ENCODE data around the gene TGFB3.

TGFB3 gene

DNA sequence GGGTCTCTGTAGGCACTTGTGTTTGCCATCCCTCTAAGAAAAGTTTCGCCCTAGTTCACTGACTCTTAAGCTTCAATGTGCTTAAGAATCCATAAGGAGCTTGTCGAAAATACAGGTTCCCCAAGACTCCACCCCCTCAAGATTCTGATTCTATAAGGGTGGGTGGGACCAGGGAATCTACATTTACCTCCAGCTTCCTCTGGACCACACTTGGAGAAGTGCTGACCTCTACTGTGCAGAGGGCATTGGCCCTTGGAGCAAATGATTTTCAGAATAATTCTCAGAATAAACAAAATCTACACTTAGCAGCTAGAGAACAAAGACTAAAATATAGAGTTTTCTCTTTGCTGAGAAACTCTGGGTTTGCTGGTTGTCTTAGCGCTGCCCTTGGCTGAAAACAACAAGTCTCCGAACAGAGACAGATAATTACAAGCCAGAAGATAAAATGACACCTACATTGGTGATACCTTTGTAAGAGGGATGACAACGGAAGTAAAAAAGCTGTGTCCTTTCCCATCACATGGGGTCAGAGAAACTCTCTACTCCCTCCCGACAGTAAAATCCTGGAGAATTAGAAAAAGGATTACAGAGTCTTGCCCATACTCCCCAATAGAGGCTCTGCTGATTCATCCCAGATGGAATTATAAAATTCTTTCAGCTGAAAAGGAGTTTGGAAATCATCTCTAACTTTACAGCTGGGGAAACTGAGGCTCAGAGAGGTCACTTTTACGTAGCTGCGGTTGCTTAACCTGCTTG, 4.8 kb downstream of the TGFB3 start:
- Histone ChIP-seq H3K9me3 (ENCODE audit: insufficient read depth, low read depth, low read length) (no peaks in the 10 kb centered on the region), H3K4me1 (ENCODE audit: insufficient read depth, low read length) (peaks cover 20% of the 10 kb centered on the region), H3K27me3 (ENCODE audit: insufficient read depth, low read length) (0 out of 2 replicates have a peak, but pooled peaks cover 3% of the 10 kb centered on the region), H3K27ac (ENCODE audit: low read depth, low read length) (no peak overlapping the region), H3K4me3 (ENCODE audit: low read length) (no peak overlapping the region), H3K36me3 (ENCODE audit: insufficient read depth, low read length) (no peaks in the 10 kb centered on the region), H3K9ac (ENCODE audit: low read depth, low read length) (no peak overlapping the region)
- 77% methylated on average over 7 of the region's 8 CpGs for WGBS

DNA sequence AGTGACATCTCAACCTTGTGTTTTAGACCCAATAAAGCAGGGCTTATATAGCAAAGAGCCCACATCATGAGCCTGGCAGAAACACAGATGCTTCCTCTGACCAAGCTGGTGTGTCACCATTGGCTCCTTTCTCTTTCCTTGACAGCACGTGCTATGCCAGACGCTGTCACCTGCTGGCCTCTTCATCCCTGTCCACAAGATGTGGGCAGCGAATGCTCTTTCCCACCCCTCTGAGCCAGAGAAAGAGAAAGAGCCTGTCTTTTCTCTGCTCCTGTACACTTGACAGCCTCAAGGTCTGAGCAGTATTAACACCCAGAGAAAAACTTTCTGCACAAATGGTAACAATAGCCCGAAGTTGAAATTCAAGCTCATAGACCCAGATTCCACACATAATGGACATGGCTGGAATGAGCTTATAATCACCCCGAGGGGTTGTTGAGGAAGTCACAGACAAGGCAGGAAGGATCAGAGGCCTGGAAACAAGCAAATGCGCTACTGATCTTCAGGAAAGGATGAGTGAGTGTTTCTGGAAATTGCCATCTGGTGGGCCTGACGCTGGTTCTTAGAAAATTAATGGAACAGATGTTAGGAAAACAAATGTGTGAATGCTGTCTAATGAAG, 8.9 kb downstream of the TGFB3 start:
- Histone ChIP-seq H3K4me3 (ENCODE audit: low read length) (no peak overlapping the region), H3K36me3 (ENCODE audit: insufficient read depth, low read length) (no peaks in the 10 kb centered on the region), H3K27me3 (ENCODE audit: insufficient read depth, low read length) (no peaks in the 10 kb centered on the region), H3K9ac (ENCODE audit: low read depth, low read length) (no peak overlapping the region), H3K9me3 (ENCODE audit: insufficient read depth, low read depth, low read length) (no peaks in the 10 kb centered on the region), H3K27ac (ENCODE audit: low read depth, low read length) (no peak overlapping the region), H3K4me1 (ENCODE audit: insufficient read depth, low read length) (peaks cover 11% of the 10 kb centered on the region; the same call in 1 of the 2 replicates)
- 65% methylated on average over 7 of the region's 7 CpGs for WGBS

DNA sequence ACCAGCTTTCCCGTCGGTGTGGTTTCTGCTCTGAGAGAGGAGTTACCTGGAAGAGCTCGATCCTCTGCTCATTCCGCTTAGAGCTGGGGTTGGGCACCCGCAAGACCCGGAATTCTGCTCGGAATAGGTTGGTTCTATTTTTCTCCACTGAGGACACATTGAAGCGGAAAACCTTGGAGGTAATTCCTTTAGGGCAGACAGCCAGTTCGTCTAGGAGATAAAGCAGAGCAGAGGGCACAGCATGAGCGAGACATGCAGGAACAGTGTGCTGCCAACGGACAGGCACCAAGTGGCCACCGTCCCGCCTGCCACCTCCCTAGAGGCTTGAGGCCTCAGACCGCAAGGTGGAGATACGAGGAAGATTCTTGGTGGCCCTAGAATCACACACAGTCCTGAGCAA, 10.3 kb downstream of the TGFB3 start:
- Histone ChIP-seq H3K9me3 (ENCODE audit: insufficient read depth, low read depth, low read length) (no peaks in the 10 kb centered on the region), H3K9ac (ENCODE audit: low read depth, low read length) (no peak overlapping the region), H3K27me3 (ENCODE audit: insufficient read depth, low read length) (no peaks in the 10 kb centered on the region), H3K4me1 (ENCODE audit: insufficient read depth, low read length) (no peaks in the 10 kb centered on the region; the same call in 1 of the 2 replicates), H3K4me3 (ENCODE audit: low read length) (no peak overlapping the region), H3K27ac (ENCODE audit: low read depth, low read length) (no peak overlapping the region), H3K36me3 (ENCODE audit: insufficient read depth, low read length) (no peaks in the 10 kb centered on the region)
- WGBS = 93% methylated on average over 15 of the region's 15 CpGs

DNA sequence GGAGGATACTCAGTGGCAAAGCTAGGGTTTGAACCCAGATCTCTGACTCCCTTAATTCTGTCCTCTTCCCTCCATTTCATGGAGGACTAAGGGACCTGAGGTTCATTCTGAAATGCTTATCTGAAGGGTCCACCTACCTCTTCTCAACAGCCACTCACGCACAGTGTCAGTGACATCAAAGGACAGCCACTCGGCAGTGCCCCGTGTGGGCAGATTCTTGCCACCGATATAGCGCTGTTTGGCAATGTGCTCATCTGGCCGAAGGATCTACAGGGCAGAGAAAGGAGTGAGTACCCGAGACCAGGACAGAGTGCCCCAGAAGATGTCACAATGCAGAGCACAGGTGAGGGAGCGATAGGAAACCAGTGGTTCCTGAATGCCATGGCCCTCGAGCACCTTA, 10.8 kb downstream of the TGFB3 start:
- no peaks in the 10 kb centered on the region for H3K36me3 ChIP-seq (ENCODE audit: insufficient read depth, low read length)
- no peaks in the 10 kb centered on the region for H3K9me3 ChIP-seq (ENCODE audit: insufficient read depth, low read depth, low read length)
- no peak overlapping the region for H3K4me3 ChIP-seq (ENCODE audit: low read length)
- H3K27ac ChIP-seq (ENCODE audit: low read depth, low read length) = no peak overlapping the region
- no peaks in the 10 kb centered on the region for H3K27me3 ChIP-seq (ENCODE audit: insufficient read depth, low read length)
- no peaks in the 10 kb centered on the region for H3K4me1 ChIP-seq (ENCODE audit: insufficient read depth, low read length)
- no peak overlapping the region for H3K9ac ChIP-seq (ENCODE audit: low read depth, low read length)
- WGBS = 90% methylated on average over 9 of the region's 9 CpGs

DNA sequence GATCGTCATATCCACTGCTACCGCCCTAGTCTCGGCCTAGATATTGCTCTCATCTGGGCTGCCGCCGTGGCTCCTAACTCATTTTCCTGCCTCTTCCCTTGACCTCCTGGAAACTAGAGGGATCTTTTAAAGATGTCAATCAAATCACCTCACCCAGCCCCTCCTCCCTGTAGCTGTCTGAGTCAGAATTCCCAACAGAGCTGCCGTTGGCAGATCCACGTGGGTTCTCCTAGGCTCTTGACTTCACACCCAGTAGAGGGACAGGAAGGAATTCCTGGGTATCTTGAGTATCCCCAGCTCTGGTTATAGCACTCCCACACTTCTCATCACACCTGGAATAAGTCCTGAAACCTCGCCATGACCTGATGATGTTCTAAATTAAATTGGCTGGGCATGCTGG, 11.9 kb downstream of the TGFB3 start:
- Histone ChIP-seq H3K27me3 (ENCODE audit: insufficient read depth, low read length) (no peaks in the 10 kb centered on the region), H3K9me3 (ENCODE audit: insufficient read depth, low read depth, low read length) (no peaks in the 10 kb centered on the region), H3K4me1 (ENCODE audit: insufficient read depth, low read length) (no peaks in the 10 kb centered on the region), H3K9ac (ENCODE audit: low read depth, low read length) (no peak overlapping the region), H3K36me3 (ENCODE audit: insufficient read depth, low read length) (no peaks in the 10 kb centered on the region), H3K4me3 (ENCODE audit: low read length) (no peak overlapping the region), H3K27ac (ENCODE audit: low read depth, low read length) (no peak overlapping the region)
- WGBS = 81% methylated on average over 8 of the region's 8 CpGs

DNA sequence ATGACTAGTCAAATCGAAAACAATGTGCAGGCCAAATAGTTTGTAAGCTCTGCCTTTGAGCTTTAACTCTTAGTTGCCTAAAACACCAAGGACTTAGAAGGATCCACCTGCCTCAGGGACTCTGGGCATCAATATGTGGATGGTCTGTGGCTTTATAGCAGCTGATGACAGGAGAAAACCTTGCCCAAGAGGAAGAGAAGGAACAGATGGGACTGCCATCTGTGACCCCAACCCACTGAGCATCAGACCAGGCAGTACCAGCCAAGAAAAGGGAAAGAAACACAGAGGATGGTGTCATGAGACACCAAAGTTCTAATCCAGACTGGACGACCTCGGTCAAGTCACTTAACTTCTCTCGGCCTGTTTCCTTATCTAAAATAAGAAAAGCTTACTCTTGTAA, 12.7 kb downstream of the TGFB3 start:
- Histone ChIP-seq H3K4me3 (ENCODE audit: low read length) (no peak overlapping the region), H3K9ac (ENCODE audit: low read depth, low read length) (no peak overlapping the region), H3K4me1 (ENCODE audit: insufficient read depth, low read length) (no peaks in the 10 kb centered on the region), H3K36me3 (ENCODE audit: insufficient read depth, low read length) (no peaks in the 10 kb centered on the region), H3K27ac (ENCODE audit: low read depth, low read length) (no peak overlapping the region), H3K9me3 (ENCODE audit: insufficient read depth, low read depth, low read length) (no peaks in the 10 kb centered on the region), H3K27me3 (ENCODE audit: insufficient read depth, low read length) (no peaks in the 10 kb centered on the region)
- WGBS = 97% methylated on average over 4 of the region's 4 CpGs

DNA sequence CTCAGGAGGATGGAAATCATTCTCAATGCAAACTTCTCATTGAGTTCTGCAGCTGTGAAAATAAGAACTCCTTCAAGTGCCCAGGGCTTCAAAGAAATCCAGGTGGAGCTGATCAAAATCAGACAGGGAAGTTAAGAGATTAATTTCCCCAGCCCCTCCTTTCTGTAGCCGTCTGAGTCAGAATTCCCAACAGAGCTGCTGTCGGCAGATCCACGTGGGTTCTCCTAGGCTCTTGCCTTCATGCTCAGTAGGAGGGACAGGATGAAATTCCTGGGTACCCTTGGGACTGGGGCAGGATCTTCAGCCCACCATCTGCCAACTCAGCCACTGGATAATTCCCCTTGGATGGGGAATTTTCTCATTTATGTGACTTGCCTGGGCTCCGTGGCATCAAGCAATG, 13.3 kb downstream of the TGFB3 start:
- Histone ChIP-seq H3K4me1 (ENCODE audit: insufficient read depth, low read length) (no peaks in the 10 kb centered on the region), H3K9me3 (ENCODE audit: insufficient read depth, low read depth, low read length) (no peaks in the 10 kb centered on the region), H3K27ac (ENCODE audit: low read depth, low read length) (no peak overlapping the region), H3K27me3 (ENCODE audit: insufficient read depth, low read length) (no peaks in the 10 kb centered on the region), H3K36me3 (ENCODE audit: insufficient read depth, low read length) (no peaks in the 10 kb centered on the region), H3K4me3 (ENCODE audit: low read length) (no peak overlapping the region), H3K9ac (ENCODE audit: low read depth, low read length) (no peak overlapping the region)
- 75% methylated on average over 4 of the region's 4 CpGs for WGBS

DNA sequence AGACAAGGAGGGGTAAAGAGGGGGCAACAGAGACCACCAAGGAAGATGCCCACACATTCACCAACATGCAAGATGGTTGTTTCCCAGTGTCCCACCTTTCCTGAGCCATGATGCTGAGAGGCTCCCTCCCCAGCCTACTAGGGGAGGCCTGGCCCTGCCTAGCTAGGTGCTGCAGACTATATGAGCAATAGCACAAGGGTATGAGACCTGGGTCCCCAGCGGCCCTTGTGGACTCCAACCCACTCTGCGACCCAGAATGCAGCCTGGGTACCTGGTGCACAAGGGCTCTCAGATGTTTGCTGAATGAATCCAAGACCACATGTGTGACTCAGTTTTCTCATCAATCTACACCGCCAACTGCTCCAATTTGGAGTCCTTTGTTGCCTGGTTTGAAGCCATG, 13.9 kb downstream of the TGFB3 start:
- Histone ChIP-seq H3K4me3 (ENCODE audit: low read length) (no peak overlapping the region), H3K27me3 (ENCODE audit: insufficient read depth, low read length) (no peaks in the 10 kb centered on the region), H3K9ac (ENCODE audit: low read depth, low read length) (no peak overlapping the region), H3K36me3 (ENCODE audit: insufficient read depth, low read length) (no peaks in the 10 kb centered on the region), H3K9me3 (ENCODE audit: insufficient read depth, low read depth, low read length) (no peaks in the 10 kb centered on the region), H3K27ac (ENCODE audit: low read depth, low read length) (no peak overlapping the region), H3K4me1 (ENCODE audit: insufficient read depth, low read length) (no peaks in the 10 kb centered on the region)
- 93% methylated on average over 3 of the region's 3 CpGs for WGBS

DNA sequence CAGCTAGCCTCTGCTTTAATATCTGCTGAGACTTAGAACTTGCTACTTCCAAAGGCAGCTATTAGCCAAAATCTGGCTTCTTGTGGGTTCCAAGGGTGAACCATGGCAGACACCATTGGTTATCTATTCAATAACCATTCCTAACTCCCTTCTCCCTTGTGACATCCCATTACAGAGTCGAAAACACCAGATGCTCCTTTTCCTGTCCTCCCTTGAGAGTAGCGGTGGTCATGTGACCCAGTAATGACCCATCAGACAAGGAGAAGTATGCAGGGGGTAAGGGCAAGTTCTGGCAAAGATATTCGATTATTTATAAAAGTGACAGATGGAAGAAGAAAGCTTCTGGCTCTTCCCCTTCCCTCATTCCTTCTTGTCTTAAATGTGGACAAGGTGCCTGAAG, 20.1 kb downstream of the TGFB3 start:
- 89% methylated on average over 3 of the region's 3 CpGs for WGBS
- H3K9ac ChIP-seq (ENCODE audit: low read depth, low read length) = no peak overlapping the region
- no peak overlapping the region for H3K4me3 ChIP-seq (ENCODE audit: low read length)
- H3K9me3 ChIP-seq (ENCODE audit: insufficient read depth, low read depth, low read length) = no peaks in the 10 kb centered on the region
- no peak overlapping the region for H3K27ac ChIP-seq (ENCODE audit: low read depth, low read length)
- H3K36me3 ChIP-seq (ENCODE audit: insufficient read depth, low read length) = no peaks in the 10 kb centered on the region
- no peaks in the 10 kb centered on the region for H3K27me3 ChIP-seq (ENCODE audit: insufficient read depth, low read length)
- no peaks in the 10 kb centered on the region for H3K4me1 ChIP-seq (ENCODE audit: insufficient read depth, low read length)

DNA sequence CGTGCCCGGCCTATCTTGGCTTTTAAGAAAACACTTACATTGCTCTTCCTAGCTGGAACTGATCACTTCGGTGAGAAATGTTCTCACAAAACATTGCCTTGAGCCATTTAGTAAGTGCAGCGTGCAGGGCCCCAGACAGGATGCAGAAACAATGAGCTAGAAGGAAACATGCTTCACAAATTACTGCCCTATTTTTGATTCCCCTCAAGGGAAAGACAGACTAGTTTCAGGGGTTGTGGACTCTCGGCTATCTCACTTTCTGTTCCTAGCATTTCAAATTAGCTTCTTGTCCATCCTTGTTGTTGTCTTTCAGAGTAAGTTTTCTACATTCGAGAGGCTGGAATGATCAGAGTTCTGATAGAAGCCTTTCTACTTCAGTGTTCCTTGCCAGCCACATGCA, 21.6 kb downstream of the TGFB3 start:
- Histone ChIP-seq H3K9ac (ENCODE audit: low read depth, low read length) (no peak overlapping the region), H3K27me3 (ENCODE audit: insufficient read depth, low read length) (no peaks in the 10 kb centered on the region), H3K4me3 (ENCODE audit: low read length) (no peak overlapping the region), H3K4me1 (ENCODE audit: insufficient read depth, low read length) (no peaks in the 10 kb centered on the region), H3K27ac (ENCODE audit: low read depth, low read length) (no peak overlapping the region), H3K36me3 (ENCODE audit: insufficient read depth, low read length) (no peaks in the 10 kb centered on the region), H3K9me3 (ENCODE audit: insufficient read depth, low read depth, low read length) (no peaks in the 10 kb centered on the region)
- WGBS = 96% methylated on average over 6 of the region's 6 CpGs

DNA sequence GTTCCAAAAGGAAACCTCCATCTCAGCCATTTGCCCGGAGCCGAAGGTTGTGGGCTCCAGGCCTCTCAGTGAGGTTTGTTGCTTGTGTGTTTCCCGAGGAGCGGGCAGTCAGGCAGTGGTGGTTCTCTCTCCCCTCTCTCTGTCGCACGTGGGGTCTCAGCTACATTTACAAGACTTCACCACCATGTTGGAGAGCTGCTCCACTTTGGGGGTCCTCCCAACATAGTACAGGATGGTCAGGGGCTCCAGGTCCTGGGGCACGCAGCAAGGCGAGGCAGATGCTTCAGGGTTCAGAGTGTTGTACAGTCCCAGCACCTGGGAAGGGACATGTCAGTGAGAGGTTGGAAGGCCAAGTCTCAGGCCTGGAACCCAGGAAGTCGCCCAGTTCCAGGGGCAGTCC, 22.8 kb downstream of the TGFB3 start:
- Histone ChIP-seq H3K4me3 (ENCODE audit: low read length) (no peak overlapping the region), H3K4me1 (ENCODE audit: insufficient read depth, low read length) (no peaks in the 10 kb centered on the region), H3K27ac (ENCODE audit: low read depth, low read length) (no peak overlapping the region), H3K9me3 (ENCODE audit: insufficient read depth, low read depth, low read length) (no peaks in the 10 kb centered on the region), H3K27me3 (ENCODE audit: insufficient read depth, low read length) (no peaks in the 10 kb centered on the region), H3K36me3 (ENCODE audit: insufficient read depth, low read length) (no peaks in the 10 kb centered on the region), H3K9ac (ENCODE audit: low read depth, low read length) (no peak overlapping the region)
- 93% methylated on average over 9 of the region's 9 CpGs for WGBS
